Testis (tissue), 2 donors: ENCODE data around the gene HAAO.

Experiments used
- POLR2A ChIP-seq: fragments of 450-650 bp; IDR thresholded peaks from one replicate; pipeline ENCODE4 v1.6.1; 2017; ENCODE audit warnings: antibody characterized with exemption, mild to moderate bottlenecking, moderate library complexity
- TF ChIP-seq, protein P1 (sequence below), 3 experiments: fragments of 450-650 bp in 2 of 3; fragments of 200-600 bp in 1 of 3; sonication (generic) in 1 of 3; IDR thresholded peaks; one replicate each; pipeline ENCODE4 v1.5.1; 2016 to 2019; ENCODE audit warnings: antibody characterized with exemption in 3 of 3, mild to moderate bottlenecking in 2 of 3, moderate library complexity in 1 of 3

DNA sequence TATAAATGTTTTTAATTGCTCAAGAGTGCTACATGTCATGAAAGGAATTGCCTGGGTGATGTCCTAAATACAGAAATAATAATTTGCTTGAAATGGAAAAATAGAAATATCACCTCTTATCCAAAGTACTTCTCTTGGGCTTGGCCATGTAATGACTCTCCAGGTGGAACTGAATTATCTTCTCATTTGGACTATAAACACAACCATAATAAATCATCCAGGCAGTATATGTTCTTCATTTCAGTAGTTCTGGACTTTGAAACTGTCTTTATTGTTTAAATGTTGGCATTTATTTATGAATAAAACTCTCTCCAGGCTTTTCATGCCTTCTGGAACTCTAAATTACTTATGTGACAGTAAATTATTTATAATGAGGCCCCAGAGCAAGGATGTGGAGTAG lies 68.9 kb downstream of the HAAO start:
- TF ChIP-seq POLR2A = no peak
- TF ChIP-seq, protein P1, sequence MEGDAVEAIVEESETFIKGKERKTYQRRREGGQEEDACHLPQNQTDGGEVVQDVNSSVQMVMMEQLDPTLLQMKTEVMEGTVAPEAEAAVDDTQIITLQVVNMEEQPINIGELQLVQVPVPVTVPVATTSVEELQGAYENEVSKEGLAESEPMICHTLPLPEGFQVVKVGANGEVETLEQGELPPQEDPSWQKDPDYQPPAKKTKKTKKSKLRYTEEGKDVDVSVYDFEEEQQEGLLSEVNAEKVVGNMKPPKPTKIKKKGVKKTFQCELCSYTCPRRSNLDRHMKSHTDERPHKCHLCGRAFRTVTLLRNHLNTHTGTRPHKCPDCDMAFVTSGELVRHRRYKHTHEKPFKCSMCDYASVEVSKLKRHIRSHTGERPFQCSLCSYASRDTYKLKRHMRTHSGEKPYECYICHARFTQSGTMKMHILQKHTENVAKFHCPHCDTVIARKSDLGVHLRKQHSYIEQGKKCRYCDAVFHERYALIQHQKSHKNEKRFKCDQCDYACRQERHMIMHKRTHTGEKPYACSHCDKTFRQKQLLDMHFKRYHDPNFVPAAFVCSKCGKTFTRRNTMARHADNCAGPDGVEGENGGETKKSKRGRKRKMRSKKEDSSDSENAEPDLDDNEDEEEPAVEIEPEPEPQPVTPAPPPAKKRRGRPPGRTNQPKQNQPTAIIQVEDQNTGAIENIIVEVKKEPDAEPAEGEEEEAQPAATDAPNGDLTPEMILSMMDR (IDR thresholded peaks at IDR 0.05) = no peak
